Retinal pigment epithelial cell (primary cell): Measurements from ENCODE around the gene CYSRT1.

ENCODE experiments used
- DNase-seq: peaks from one replicate; pipeline ENCODE4 v3.0.0-alpha.2; 2010; ENCODE audit warnings: low read depth
- H3K4me3 ChIP-seq: 2 replicates; pipeline ENCODE4 v1.5.1; 2011; ENCODE audit warnings: mild to moderate bottlenecking, low read length, control low read depth, moderate library complexity
- CTCF ChIP-seq: conservative IDR thresholded peaks from 2 replicates; pipeline ENCODE4 v1.5.1; 2011; ENCODE audit warnings: low read depth, low read length, control low read depth, inconsistent platforms

The CYSRT1 gene

GRCh38 chr9:137229903-137230704 is 5.1 kb downstream of the CYSRT1 start:
- no peak for TF ChIP-seq CTCF
- H3K4me3 ChIP-seq, result no peak overlapping the region
- DNase-seq, result no peak

GRCh38 chr9:137230705-137231371 is 5.9 kb downstream of the CYSRT1 start, which contains the start of gene SLC34A3:
Gene SLC34A3, plus strand, starts transcription at chr9:137230901. Its CDS starts 802 bp downstream, at chr9:137231703.
- DNase-seq, result no peak
- TF ChIP-seq CTCF, result no peak
- H3K4me3 ChIP-seq, result no peak within 1 kb of the TSS

- no peak for TF ChIP-seq CTCF
- DNase-seq, result no peak
- no peak overlapping the region for H3K4me3 ChIP-seq
These were observed 6.5 kb downstream of the CYSRT1 start for GRCh38 chr9:137231372-137232039.

GRCh38 chr9:137232101-137232500 is 7.1 kb downstream of the CYSRT1 start:
- TF ChIP-seq CTCF, result no peak
- no peak overlapping the region for H3K4me3 ChIP-seq
- no peak for DNase-seq

- no peak overlapping the region for H3K4me3 ChIP-seq
- no peak for TF ChIP-seq CTCF
- no peak for DNase-seq
These were observed 7.5 kb downstream of the CYSRT1 start for GRCh38 chr9:137232510-137232909.

- TF ChIP-seq CTCF, result no peak
- no peak for DNase-seq
These were observed 8.4 kb downstream of the CYSRT1 start for GRCh38 chr9:137233143-137233980.

More at GRCh38 chr9:137233143-137233980, 8.4 kb downstream of the CYSRT1 start:
- no peak overlapping the region for H3K4me3 ChIP-seq
